Panc1 (cell line): ENCODE results near the gene PNKP. TPM values are rescaled to one million over a fixed set of nuclear protein-coding genes. Genes with fewer than 3 reads are reported as not detected.

ENCODE experiments used
- ATAC-seq: fragments of 200-7000 bp; cut with Tn5 transposase; 2 replicates; pipeline ENCODE4 v1.9.1; 2020; ENCODE audit warnings: mild to moderate bottlenecking, moderate library complexity
- BruUV-seq: library from RNA; stranded (reverse); fragments of 400-500 nt; replicated peaks from 2 replicates; lab custom pipeline; 2021; lab: Mats Ljungman, UMichigan
- CTCF ChIA-PET: fragments of 300-600 bp; sonication (Branson Sonifier 250); formaldehyde crosslinking; loops from one replicate; lab custom pipeline; 2022; ENCODE audit warnings: antibody characterized with exemption; lab: Charles Lee
- POLR2A ChIA-PET: fragments of 300-600 bp; sonication (Branson Sonifier 250); formaldehyde crosslinking; loops from one replicate; lab custom pipeline; 2022; ENCODE audit warnings: antibody characterized with exemption; lab: Charles Lee
- DNase-seq: peaks from one replicate; pipeline ENCODE4 v3.0.0-alpha.2; 2010; ENCODE audit warnings: low read depth, low spot score
- H3K27ac ChIP-seq: 2 replicates; pipeline ENCODE4 v1.5.1; 2011; ENCODE audit warnings: mild to moderate bottlenecking, low read length, inconsistent platforms
- H3K27me3 ChIP-seq: fragments of 200-500 bp; sonication (Bioruptor generic); 2 replicates; pipeline ENCODE4 v1.6.0; 2014; ENCODE audit warnings: low read length, inconsistent platforms; ENCODE audit not compliant: control insufficient read depth, insufficient read depth
- H3K36me3 ChIP-seq: fragments of 200-500 bp; sonication (Bioruptor generic); 2 replicates; pipeline ENCODE4 v1.5.1; 2014; ENCODE audit warnings: inconsistent platforms, mild to moderate bottlenecking, low read length, moderate library complexity; ENCODE audit not compliant: control insufficient read depth, insufficient read depth
- H3K4me1 ChIP-seq: 2 replicates; pipeline ENCODE4 v1.5.1; 2011; ENCODE audit warnings: inconsistent platforms, mild to moderate bottlenecking, low read length, moderate library complexity; ENCODE audit not compliant: control insufficient read depth, insufficient read depth
- H3K4me3 ChIP-seq, 2 experiments: 2 replicates each; pipeline ENCODE4 v1.5.1; 2011 to 2012; ENCODE audit warnings: low read depth in 2 of 2, low read length in 2 of 2, mild to moderate bottlenecking in 2 of 2, inconsistent platforms in 1 of 2, moderate library complexity in 1 of 2
- H3K9me3 ChIP-seq: fragments of 200-500 bp; sonication (Bioruptor generic); 2 replicates; pipeline ENCODE4 v1.5.1; 2014; ENCODE audit warnings: low read depth, mild to moderate bottlenecking, inconsistent platforms, low read length, moderate library complexity; ENCODE audit not compliant: control insufficient read depth, insufficient read depth
- POLR2AphosphoS5 ChIP-seq: IDR thresholded peaks from 2 replicates; pipeline ENCODE4 v1.6.1; 2012; ENCODE audit warnings: mild to moderate bottlenecking, low read depth, low read length, moderate library complexity
- SIN3A ChIP-seq: IDR thresholded peaks from 2 replicates; pipeline ENCODE4 v1.6.1; 2012; ENCODE audit warnings: low read depth, mild to moderate bottlenecking, low read length, moderate library complexity, borderline replicate concordance; ENCODE audit not compliant: insufficient read depth
- TCF7L2 ChIP-seq: IDR thresholded peaks from 2 replicates; pipeline ENCODE4 v1.6.1; 2011; ENCODE audit warnings: mild to moderate bottlenecking, low read depth, low read length, inconsistent platforms
- in situ Hi-C: cut with HindIII; loops from 2 replicates; pipeline ENCODE4 v1.10.0; 2016; ENCODE audit warnings: low sequenced_read_pairs, low pct_unique_long_range_greater_than_20kb
- intact Hi-C: fragments of 100-400 bp; cut with micrococcal nuclease; formaldehyde crosslinking; loops from one replicate; pipeline ENCODE4 v1.10.0; 2022; ENCODE audit not compliant: unreplicated experiment
- total RNA-seq: library from RNA; stranded (reverse); gene quantifications from one replicate; pipeline ENCODE4 v1.2.1, GENCODE V29; 2021; ENCODE audit not compliant: unreplicated experiment
- TF ChIP-seq, protein P1 (sequence below): fragments of 450-650 bp; IDR thresholded peaks from 2 replicates; pipeline ENCODE4 v1.5.1; 2017; ENCODE audit warnings: mild to moderate bottlenecking
- TF ChIP-seq, protein P2 (sequence below), 2 experiments: IDR thresholded peaks; 2 replicates each; pipeline ENCODE4 v1.6.1; 2011 to 2012; ENCODE audit warnings: low read depth in 2 of 2, control low read depth in 1 of 2, low read length in 1 of 2, mild to moderate bottlenecking in 1 of 2, moderate library complexity in 1 of 2; ENCODE audit not compliant: insufficient read depth in 1 of 2

Gene PNKP
- total RNA-seq, 1 experiment from 2014 or later: 76.7 TPM

- Histone ChIP-seq H3K4me3 (no peak overlapping the region), H3K9me3 (no peaks in the 10 kb centered on the region), H3K27me3 (no peaks in the 10 kb centered on the region), H3K36me3 (no peaks in the 10 kb centered on the region), H3K4me1 (peaks cover 36% of the 10 kb centered on the region), H3K27ac (peak overlapping the region; percentile 39; the same call in 1 of the 2 replicates)
- BruUV-seq: no TSS peak
- intact Hi-C loops (no loop called here), in situ Hi-C loops (no loop called here)
- ATAC-seq (no peak), DNase-seq (no peak)
- TF ChIP-seq POLR2AphosphoS5: no peak
- TF ChIP-seq, protein P1, sequence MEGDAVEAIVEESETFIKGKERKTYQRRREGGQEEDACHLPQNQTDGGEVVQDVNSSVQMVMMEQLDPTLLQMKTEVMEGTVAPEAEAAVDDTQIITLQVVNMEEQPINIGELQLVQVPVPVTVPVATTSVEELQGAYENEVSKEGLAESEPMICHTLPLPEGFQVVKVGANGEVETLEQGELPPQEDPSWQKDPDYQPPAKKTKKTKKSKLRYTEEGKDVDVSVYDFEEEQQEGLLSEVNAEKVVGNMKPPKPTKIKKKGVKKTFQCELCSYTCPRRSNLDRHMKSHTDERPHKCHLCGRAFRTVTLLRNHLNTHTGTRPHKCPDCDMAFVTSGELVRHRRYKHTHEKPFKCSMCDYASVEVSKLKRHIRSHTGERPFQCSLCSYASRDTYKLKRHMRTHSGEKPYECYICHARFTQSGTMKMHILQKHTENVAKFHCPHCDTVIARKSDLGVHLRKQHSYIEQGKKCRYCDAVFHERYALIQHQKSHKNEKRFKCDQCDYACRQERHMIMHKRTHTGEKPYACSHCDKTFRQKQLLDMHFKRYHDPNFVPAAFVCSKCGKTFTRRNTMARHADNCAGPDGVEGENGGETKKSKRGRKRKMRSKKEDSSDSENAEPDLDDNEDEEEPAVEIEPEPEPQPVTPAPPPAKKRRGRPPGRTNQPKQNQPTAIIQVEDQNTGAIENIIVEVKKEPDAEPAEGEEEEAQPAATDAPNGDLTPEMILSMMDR: no peak
- TF ChIP-seq, protein P2, sequence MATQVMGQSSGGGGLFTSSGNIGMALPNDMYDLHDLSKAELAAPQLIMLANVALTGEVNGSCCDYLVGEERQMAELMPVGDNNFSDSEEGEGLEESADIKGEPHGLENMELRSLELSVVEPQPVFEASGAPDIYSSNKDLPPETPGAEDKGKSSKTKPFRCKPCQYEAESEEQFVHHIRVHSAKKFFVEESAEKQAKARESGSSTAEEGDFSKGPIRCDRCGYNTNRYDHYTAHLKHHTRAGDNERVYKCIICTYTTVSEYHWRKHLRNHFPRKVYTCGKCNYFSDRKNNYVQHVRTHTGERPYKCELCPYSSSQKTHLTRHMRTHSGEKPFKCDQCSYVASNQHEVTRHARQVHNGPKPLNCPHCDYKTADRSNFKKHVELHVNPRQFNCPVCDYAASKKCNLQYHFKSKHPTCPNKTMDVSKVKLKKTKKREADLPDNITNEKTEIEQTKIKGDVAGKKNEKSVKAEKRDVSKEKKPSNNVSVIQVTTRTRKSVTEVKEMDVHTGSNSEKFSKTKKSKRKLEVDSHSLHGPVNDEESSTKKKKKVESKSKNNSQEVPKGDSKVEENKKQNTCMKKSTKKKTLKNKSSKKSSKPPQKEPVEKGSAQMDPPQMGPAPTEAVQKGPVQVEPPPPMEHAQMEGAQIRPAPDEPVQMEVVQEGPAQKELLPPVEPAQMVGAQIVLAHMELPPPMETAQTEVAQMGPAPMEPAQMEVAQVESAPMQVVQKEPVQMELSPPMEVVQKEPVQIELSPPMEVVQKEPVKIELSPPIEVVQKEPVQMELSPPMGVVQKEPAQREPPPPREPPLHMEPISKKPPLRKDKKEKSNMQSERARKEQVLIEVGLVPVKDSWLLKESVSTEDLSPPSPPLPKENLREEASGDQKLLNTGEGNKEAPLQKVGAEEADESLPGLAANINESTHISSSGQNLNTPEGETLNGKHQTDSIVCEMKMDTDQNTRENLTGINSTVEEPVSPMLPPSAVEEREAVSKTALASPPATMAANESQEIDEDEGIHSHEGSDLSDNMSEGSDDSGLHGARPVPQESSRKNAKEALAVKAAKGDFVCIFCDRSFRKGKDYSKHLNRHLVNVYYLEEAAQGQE (IDR thresholded peaks at IDR 0.05; ENCODE audit: insufficient read depth in 1 of 2, low read depth in 2 of 2, low read length in 1 of 2): no peak
- no peak for TF ChIP-seq TCF7L2
- no peak for TF ChIP-seq SIN3A
- ChIA-PET POLR2A (no interaction called here), CTCF (no interaction called here)
Observed at GRCh38 chr19:49863254-49863934, 4.0 kb downstream of the PNKP start.

- in situ Hi-C loops (no loop called here), intact Hi-C loops (no loop called here)
- ATAC-seq (no peak), DNase-seq (no peak)
- CTCF ChIA-PET: no interaction called here
- Histone ChIP-seq H3K27ac (peak overlapping the region; percentile 39; the same call in 1 of the 2 replicates), H3K4me3 (no peak overlapping the region), H3K9me3 (no peaks in the 10 kb centered on the region), H3K4me1 (peaks cover 37% of the 10 kb centered on the region), H3K27me3 (no peaks in the 10 kb centered on the region), H3K36me3 (no peaks in the 10 kb centered on the region)
- POLR2A ChIA-PET: no interaction called here
- TF ChIP-seq, protein P2 (IDR thresholded peaks at IDR 0.05; ENCODE audit: insufficient read depth in 1 of 2, low read depth in 2 of 2, low read length in 1 of 2): no peak
- TF ChIP-seq SIN3A (no peak), TCF7L2 (no peak), POLR2AphosphoS5 (no peak)
- TF ChIP-seq, protein P1: no peak; the same call in 1 of the 2 replicates
- no TSS peak for BruUV-seq
Observed at GRCh38 chr19:49862391-49863253, 4.8 kb downstream of the PNKP start.
